PC-9 (cell line): ENCODE results near the gene C13orf42. TPM values are rescaled to one million over a fixed set of nuclear protein-coding genes. Genes with fewer than 3 reads are reported as not detected.

Experiments
- BruUV-seq: library from RNA; stranded (reverse); fragments of 400-500 nt; replicated peaks from 2 replicates; lab custom pipeline; 2021; lab: Mats Ljungman, UMichigan
- CTCF ChIA-PET: fragments of 300-600 bp; sonication (Branson Sonifier 250); formaldehyde crosslinking; loops from one replicate; lab custom pipeline; 2022; ENCODE audit warnings: antibody characterized with exemption; lab: Charles Lee
- POLR2A ChIA-PET: fragments of 300-600 bp; sonication (Branson Sonifier 250); formaldehyde crosslinking; loops from one replicate; lab custom pipeline; 2022; ENCODE audit warnings: antibody characterized with exemption; ENCODE audit not compliant: unreplicated experiment; lab: Charles Lee
- DNase-seq, 2 experiments: peaks; one replicate each; pipeline versions ENCODE4 v3.0.0 to v3.0.0-alpha.2; 2015 to 2022; ENCODE audit warnings: mixed read lengths in 1 of 2
- H2AFZ ChIP-seq: fragments of 200-600 bp; sonication (generic); 2 replicates; pipeline ENCODE4 v1.8.1; 2017; ENCODE audit warnings: antibody characterized with exemption
- H3F3A ChIP-seq: fragments of 200-600 bp; sonication (generic); 2 replicates; pipeline ENCODE4 v1.8.1; 2017; ENCODE audit warnings: antibody characterized with exemption, mild to moderate bottlenecking, low read depth; ENCODE audit not compliant: insufficient read depth
- H3K27ac ChIP-seq: fragments of 200-600 bp; sonication (generic); 2 replicates; pipeline ENCODE4 v1.6.1; 2016; ENCODE audit warnings: mixed run types
- H3K27me3 ChIP-seq: fragments of 200-600 bp; sonication (generic); 2 replicates; pipeline ENCODE4 v1.6.1; 2016; ENCODE audit warnings: low read depth, mixed run types; ENCODE audit not compliant: insufficient read depth
- H3K36me3 ChIP-seq: fragments of 200-600 bp; sonication (generic); 2 replicates; pipeline ENCODE4 v1.6.1; 2016; ENCODE audit warnings: low read depth, mixed run types
- H3K4me1 ChIP-seq: fragments of 200-600 bp; sonication (generic); replicated peaks from 2 replicates; pipeline ENCODE4 v1.6.1; 2016; ENCODE audit warnings: mixed run types; ENCODE audit not compliant: insufficient read depth
- H3K4me2 ChIP-seq: fragments of 200-600 bp; sonication (generic); 2 replicates; pipeline ENCODE4 v1.6.1; 2017; ENCODE audit warnings: mixed run types
- H3K4me3 ChIP-seq: fragments of 200-600 bp; sonication (generic); 2 replicates; pipeline ENCODE4 v1.6.1; 2016; ENCODE audit warnings: mixed run types
- H3K79me2 ChIP-seq: fragments of 200-600 bp; sonication (generic); 2 replicates; pipeline ENCODE4 v1.6.1; 2017; ENCODE audit warnings: low read depth, mixed run types
- H3K9me2 ChIP-seq: fragments of 200-600 bp; sonication (generic); 2 replicates; pipeline ENCODE4 v1.8.1; 2017; ENCODE audit warnings: mild to moderate bottlenecking; ENCODE audit not compliant: insufficient read depth
- H3K9me3 ChIP-seq: fragments of 200-600 bp; sonication (generic); 2 replicates; pipeline ENCODE4 v1.8.1; 2016; ENCODE audit warnings: low read depth; ENCODE audit not compliant: insufficient read depth
- H4K20me1 ChIP-seq: fragments of 200-600 bp; sonication (generic); 2 replicates; pipeline ENCODE4 v1.8.1; 2017; ENCODE audit not compliant: insufficient read depth
- CTCF ChIP-seq: fragments of 200-600 bp; sonication (generic); conservative IDR thresholded peaks from 2 replicates; pipeline ENCODE4 v1.6.1; 2017; ENCODE audit warnings: mixed run types, antibody characterized with exemption, mild to moderate bottlenecking, moderate library complexity
- EZH2 ChIP-seq: fragments of 200-600 bp; sonication (generic); IDR thresholded peaks from 2 replicates; pipeline ENCODE4 v1.8.0; 2017; ENCODE audit warnings: antibody characterized with exemption, low read depth
- intact Hi-C: fragments of 100-400 bp; cut with micrococcal nuclease; formaldehyde crosslinking; loops from one replicate; pipeline ENCODE4 v1.10.0; 2022; ENCODE audit not compliant: unreplicated experiment
- total RNA-seq: library from RNA; stranded (reverse); gene quantifications from 2 replicates; pipeline ENCODE4 v1.2.3, GENCODE V29; 2021

The C13orf42 gene
- total RNA-seq, 1 experiment from 2014 or later, result not detected

- CTCF ChIA-PET, result no interaction called here
- no TSS peak for BruUV-seq
- DNase-seq, result no peak
These were observed 9.3 kb downstream of the C13orf42 start for GRCh38 chr13:51101636-51102235.

GRCh38 chr13:51097353-51098043 is 13.6 kb downstream of the C13orf42 start:
- H2AFZ ChIP-seq, result no peak overlapping the region

More at GRCh38 chr13:51101636-51102235, 9.3 kb downstream of the C13orf42 start:
- H3K4me3 ChIP-seq, result no peak overlapping the region
- TF ChIP-seq EZH2, result no peak
- no peak for TF ChIP-seq CTCF
- no peaks in the 10 kb centered on the region for H3K4me1 ChIP-seq
- no peaks in the 10 kb centered on the region for H4K20me1 ChIP-seq
- no peak overlapping the region for H2AFZ ChIP-seq
- no peak overlapping the region for H3K27ac ChIP-seq
- H3K4me2 ChIP-seq, result no peak overlapping the region
- H3K9me2 ChIP-seq, result no peaks in the 10 kb centered on the region
- H3F3A ChIP-seq, result no peaks in the 10 kb centered on the region
- peaks cover 20% of the 10 kb centered on the region for H3K27me3 ChIP-seq
- H3K79me2 ChIP-seq, result no peaks in the 10 kb centered on the region
- POLR2A ChIA-PET, result no interaction called here
- H3K9me3 ChIP-seq, result no peaks in the 10 kb centered on the region
- intact Hi-C loops, result no loop called here
- no peaks in the 10 kb centered on the region for H3K36me3 ChIP-seq

DNA sequence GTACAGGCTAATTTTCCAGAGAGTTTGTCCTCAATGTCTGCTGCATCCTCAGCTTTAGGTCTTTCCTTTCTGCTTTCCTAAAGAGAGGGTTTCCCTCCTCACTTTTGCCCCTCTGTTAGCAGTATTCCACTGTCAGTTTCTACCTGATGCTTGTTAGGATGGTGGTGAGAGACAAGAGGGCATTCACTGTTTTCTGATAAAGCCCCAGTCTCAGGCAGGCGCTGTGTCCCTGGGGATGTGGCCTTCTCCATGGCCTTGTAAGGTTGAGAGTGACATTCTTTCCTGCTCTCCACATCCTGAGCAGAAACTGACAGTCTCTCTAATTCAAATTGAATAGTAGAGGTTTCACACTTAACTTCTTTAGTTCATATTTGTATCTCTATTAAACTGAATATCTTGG is 14.9 kb downstream of the C13orf42 start:
- no peaks in the 10 kb centered on the region for H4K20me1 ChIP-seq
- no peaks in the 10 kb centered on the region for H3F3A ChIP-seq
- peaks cover 8% of the 10 kb centered on the region; the same call in 1 of the 2 replicates for H3K4me1 ChIP-seq
- no peaks in the 10 kb centered on the region for H3K36me3 ChIP-seq
- no peak overlapping the region for H3K4me2 ChIP-seq
- TF ChIP-seq CTCF, result no peak
- no peak for TF ChIP-seq EZH2
- no peak for DNase-seq
- H3K79me2 ChIP-seq, result no peaks in the 10 kb centered on the region
- intact Hi-C loops, result no loop called here
- H3K27me3 ChIP-seq, result 0 out of 2 replicates have a peak, but pooled peaks cover 2% of the 10 kb centered on the region
- H2AFZ ChIP-seq, result no peak overlapping the region
- no peak overlapping the region for H3K4me3 ChIP-seq
- ChIA-PET CTCF (no interaction called here), POLR2A (no interaction called here)
- no TSS peak for BruUV-seq
- H3K27ac ChIP-seq, result no peak overlapping the region
- H3K9me2 ChIP-seq, result no peaks in the 10 kb centered on the region
- H3K9me3 ChIP-seq, result no peaks in the 10 kb centered on the region

More at GRCh38 chr13:51097353-51098043, 13.6 kb downstream of the C13orf42 start:
- POLR2A ChIA-PET, result no interaction called here
- no peak for DNase-seq
- Histone ChIP-seq H3K79me2 (no peaks in the 10 kb centered on the region), H3K36me3 (no peaks in the 10 kb centered on the region), H3K27me3 (no peaks in the 10 kb centered on the region), H3F3A (no peaks in the 10 kb centered on the region), H3K27ac (no peak overlapping the region), H3K4me2 (no peak overlapping the region), H3K9me3 (no peaks in the 10 kb centered on the region), H3K9me2 (no peaks in the 10 kb centered on the region), H3K4me1 (peaks cover 8% of the 10 kb centered on the region; the same call in 1 of the 2 replicates), H4K20me1 (no peaks in the 10 kb centered on the region), H3K4me3 (no peak overlapping the region)
- CTCF ChIA-PET, result no interaction called here
- no TSS peak for BruUV-seq
- intact Hi-C loops, result no loop called here
- TF ChIP-seq EZH2 (no peak), CTCF (no peak)
